ENCODE data around the gene MACROD2. TPM values are rescaled to one million over a fixed set of nuclear protein-coding genes. Genes with fewer than 3 reads are reported as not detected.

Gene MACROD2
- total RNA-seq, 1 experiment from 2014 or later, result 3.7 TPM

- Histone ChIP-seq H3K4me1 (ENCODE audit: control insufficient read depth in 1 of 2, insufficient read depth in 2 of 2, low read length in 2 of 2) (peaks cover 0 to 4% of the 10 kb centered on the region in 2 experiments; a peak in 1 of 4 replicates), H3K9ac (ENCODE audit: low read length) (no peak overlapping the region), H3K9me2 (ENCODE audit: insufficient read depth) (no peaks in the 10 kb centered on the region), H3K79me2 (ENCODE audit: insufficient read depth, low read length) (no peaks in the 10 kb centered on the region), H2AFZ (ENCODE audit: low read depth, low read length, poor library complexity, severe bottlenecking) (no peak overlapping the region), H3K27ac (ENCODE audit: low read depth, low read length) (no peak overlapping the region), H3K36me3 (ENCODE audit: control insufficient read depth in 1 of 2, insufficient read depth in 2 of 2, low read length in 2 of 2) (no peaks in the 10 kb centered on the region), H3K4me2 (ENCODE audit: low read length) (no peak overlapping the region), H4K20me1 (ENCODE audit: insufficient read depth) (no peaks in the 10 kb centered on the region), H3K27me3 (ENCODE audit: insufficient read depth, low read length) (no peaks in the 10 kb centered on the region), H3K4me3 (replicated peaks in 1 of 2; ENCODE audit: low read depth in 1 of 2, low read length in 2 of 2) (no peak overlapping the region), H3K9me3 (ENCODE audit: control insufficient read depth in 1 of 2, insufficient read depth in 1 of 2, low read depth in 1 of 2, low read length in 2 of 2) (no peaks in the 10 kb centered on the region)
- no TSS peak for BruUV-seq (replicated peaks)
- DNase-seq (ENCODE audit: low read depth, low spot score) (no peak), ATAC-seq (no peak)
- ChIA-PET POLR2A (no interaction called here), RAD21 (ENCODE audit: low non-redundant PET in 1 of 2, low total read pairs in 2 of 2, uncharacterized antibody in 2 of 2, unreplicated experiment in 2 of 2) (no interaction called here), CTCF (no interaction called here)
- intact Hi-C loops (cut with micrococcal nuclease), result no loop called here
- TF ChIP-seq EZH2 (IDR thresholded peaks at IDR 0.05) (no peak), ZFX (IDR thresholded peaks at IDR 0.05) (no peak), EGR1 (IDR thresholded peaks at IDR 0.05; ENCODE audit: low read depth) (no peak), ZNF274 (IDR thresholded peaks at IDR 0.05; ENCODE audit: low read depth, low read length) (no peak)
These were observed 346.5 kb downstream of the MACROD2 start for GRCh38 chr20:14341801-14342200.

- Histone ChIP-seq H3K9me3 (ENCODE audit: control insufficient read depth in 1 of 2, insufficient read depth in 1 of 2, low read depth in 1 of 2, low read length in 2 of 2) (no peaks in the 10 kb centered on the region), H3K4me2 (ENCODE audit: low read length) (no peak overlapping the region), H4K20me1 (ENCODE audit: insufficient read depth) (no peaks in the 10 kb centered on the region), H3K9me2 (ENCODE audit: insufficient read depth) (no peaks in the 10 kb centered on the region), H3K4me3 (replicated peaks in 1 of 2; ENCODE audit: low read depth in 1 of 2, low read length in 2 of 2) (no peak overlapping the region), H3K27me3 (ENCODE audit: insufficient read depth, low read length) (no peaks in the 10 kb centered on the region), H3K4me1 (ENCODE audit: control insufficient read depth in 1 of 2, insufficient read depth in 2 of 2, low read length in 2 of 2) (no peaks in the 10 kb centered on the region), H3K9ac (ENCODE audit: low read length) (no peak overlapping the region), H3K36me3 (ENCODE audit: control insufficient read depth in 1 of 2, insufficient read depth in 2 of 2, low read length in 2 of 2) (no peaks in the 10 kb centered on the region), H3K79me2 (ENCODE audit: insufficient read depth, low read length) (no peaks in the 10 kb centered on the region), H3K27ac (ENCODE audit: low read depth, low read length) (no peak overlapping the region), H2AFZ (ENCODE audit: low read depth, low read length, poor library complexity, severe bottlenecking) (no peak overlapping the region)
- intact Hi-C loops (cut with micrococcal nuclease), result no loop called here
- POLR2A ChIA-PET, result no interaction called here
- DNase-seq (ENCODE audit: low read depth, low spot score) (no peak), ATAC-seq (no peak)
- CTCF ChIA-PET, result no interaction called here
- RAD21 ChIA-PET (ENCODE audit: low non-redundant PET in 1 of 2, low total read pairs in 2 of 2, uncharacterized antibody in 2 of 2, unreplicated experiment in 2 of 2), result no interaction called here
- BruUV-seq (replicated peaks), result no TSS peak
- no peak for TF ChIP-seq MAX (IDR thresholded peaks at IDR 0.05)
- no peak for TF ChIP-seq EGR1 (IDR thresholded peaks at IDR 0.05; ENCODE audit: low read depth)
- no peak for TF ChIP-seq ZNF274 (IDR thresholded peaks at IDR 0.05; ENCODE audit: low read depth, low read length)
- TF ChIP-seq CBX3 (IDR thresholded peaks at IDR 0.05; ENCODE audit: low read depth), result no peak
- no peak for TF ChIP-seq RAD21 (IDR thresholded peaks at IDR 0.05; ENCODE audit: low read depth)
- TF ChIP-seq ELF1 (IDR thresholded peaks at IDR 0.05; ENCODE audit: borderline replicate concordance, low read depth), result no peak
- TF ChIP-seq SP1 (IDR thresholded peaks at IDR 0.05; ENCODE audit: low read depth), result no peak
- no peak for TF ChIP-seq SIN3A (IDR thresholded peaks at IDR 0.05; ENCODE audit: low read depth)
- no peak for TF ChIP-seq REST (IDR thresholded peaks at IDR 0.05; ENCODE audit: low read depth)
- TF ChIP-seq CTCF (IDR thresholded peaks at IDR 0.05 in 2 of 3, conservative IDR thresholded peaks at IDR 0.05 in 1 of 3; ENCODE audit: borderline replicate concordance in 1 of 3, insufficient read depth in 1 of 3, low read depth in 2 of 3, low read length in 2 of 3), result no peak
- TF ChIP-seq ZFX (IDR thresholded peaks at IDR 0.05), result no peak
- no peak for TF ChIP-seq ZBTB33 (IDR thresholded peaks at IDR 0.05; ENCODE audit: extremely low read depth, insufficient replicate concordance, low read length)
- TF ChIP-seq SRF (IDR thresholded peaks at IDR 0.05; ENCODE audit: low read depth), result no peak
These were observed 347.6 kb downstream of the MACROD2 start for GRCh38 chr20:14342918-14343317.

Data from HCT116 (cell line).